Ecto neural progenitor cell (in vitro differentiated cells): ENCODE results near the gene EVC.
"Not testable (repeated sequence)": the region's sequence is repeated elsewhere in the genome, so short reads cannot be mapped to it uniquely, and the experiment has no call there.

Experiments used
- DNase-seq: peaks from one replicate; pipeline ENCODE4 v3.0.0-alpha.2; 2018; ENCODE audit warnings: low spot score

Gene EVC

GRCh38 chr4:5708449-5709206 lies 2.4 kb upstream of the EVC start, which contains the start of gene EVC2:
TSS of gene EVC2 (minus strand) at chr4:5708559. CDS start at chr4:5708513, 46 bp downstream.
- peak; percentile 77 for DNase-seq

DNA sequence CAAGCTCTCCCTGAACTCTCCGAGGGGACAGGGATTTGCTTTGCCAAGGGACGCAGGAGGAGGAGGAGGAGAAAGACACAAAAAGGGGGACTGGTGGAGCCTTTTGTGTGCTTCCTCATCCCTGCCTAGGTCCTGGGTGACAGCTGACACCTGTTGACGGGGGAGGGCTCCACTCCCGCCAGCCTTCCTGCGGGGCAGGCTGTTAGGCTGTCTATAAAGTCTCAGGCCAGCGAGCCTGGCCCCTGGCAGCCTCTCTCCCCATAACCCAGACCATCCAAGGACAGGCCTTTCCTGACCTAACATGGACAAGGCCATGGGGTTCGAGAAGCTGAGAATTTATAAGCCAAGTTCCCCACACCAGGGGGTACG lies 1.8 kb upstream of the EVC start:
- no peak for DNase-seq

GRCh38 chr4:5710065-5710960 lies 688 bp upstream of the EVC start:
- DNase-seq, result peak; percentile 52

DNA sequence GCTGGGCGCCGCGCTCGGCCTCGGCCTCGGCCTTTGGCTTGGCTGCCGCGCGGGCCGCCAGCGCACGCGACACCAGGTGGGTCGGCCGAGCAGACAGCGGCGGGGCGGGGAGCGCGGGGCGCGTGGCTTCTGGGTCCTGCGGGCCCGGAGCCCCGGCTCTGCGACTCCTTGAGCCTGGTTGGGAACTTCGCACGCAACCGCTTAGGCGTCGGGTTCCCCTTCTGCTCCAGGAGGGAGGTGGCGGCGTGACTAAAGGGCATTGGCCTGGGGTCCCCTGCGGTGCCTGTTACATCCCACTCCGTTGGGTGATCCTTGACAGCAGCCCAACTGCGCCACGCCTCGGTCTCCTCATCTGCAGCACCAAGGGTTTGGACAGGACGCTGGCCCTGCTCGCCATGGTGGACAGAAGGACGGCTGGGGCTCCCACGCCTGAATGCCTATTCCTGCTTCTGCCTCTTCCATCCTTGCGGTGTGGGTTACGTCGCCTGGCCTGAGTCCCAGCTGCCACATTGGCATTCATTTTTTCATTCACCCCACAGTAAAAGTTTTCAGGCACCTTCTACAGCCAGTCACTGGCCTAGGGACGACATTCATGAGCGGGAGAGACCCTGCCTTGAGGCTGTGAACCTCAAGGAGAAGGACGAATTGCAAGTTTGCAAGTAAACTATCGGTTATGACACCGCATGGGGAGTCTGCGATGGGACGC lies 631 bp downstream of the EVC start:
- DNase-seq, result peak; percentile 69

GRCh38 chr4:5712517-5712916 lies 1.5 kb downstream of the EVC start:
- no peak for DNase-seq

DNA sequence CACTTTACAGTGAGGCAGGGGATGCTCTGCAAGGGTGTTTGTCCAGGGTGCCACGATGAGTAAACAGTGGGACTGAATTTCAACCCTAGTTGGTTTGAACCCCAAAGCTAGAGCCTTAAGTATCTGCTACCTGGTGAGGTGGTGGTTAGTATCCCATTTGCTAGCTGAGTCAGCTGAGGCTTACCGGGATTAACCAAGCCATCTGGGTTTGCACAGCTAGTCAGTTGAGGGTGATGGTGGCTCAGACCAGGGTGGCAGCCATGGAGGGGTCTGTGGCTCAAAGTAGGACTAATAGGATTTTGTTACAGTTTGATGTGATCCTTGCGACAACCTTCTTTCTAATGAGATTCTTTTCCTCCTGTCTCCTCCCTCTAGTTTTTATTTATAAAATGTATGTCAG lies 1.9 kb downstream of the EVC start:
- DNase-seq, result no peak

DNA sequence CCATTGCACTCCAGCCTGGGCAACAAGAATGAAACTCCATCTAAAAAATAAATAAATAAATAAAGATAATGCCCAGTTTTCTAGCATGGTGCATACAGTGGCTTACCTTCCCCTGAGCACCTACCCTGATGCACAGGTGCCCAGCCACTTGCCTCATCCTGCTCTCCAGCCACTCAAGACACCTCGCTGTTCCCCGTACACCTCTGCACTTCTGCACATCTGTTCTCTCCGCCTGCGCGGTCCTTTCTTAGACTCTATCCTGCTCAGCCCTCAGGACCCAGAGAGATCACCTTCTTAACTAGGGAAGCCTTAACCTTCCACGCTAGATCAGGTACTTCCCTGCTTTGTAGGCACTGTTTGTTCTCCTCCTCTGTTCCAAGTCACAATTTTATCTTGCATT lies 2.9 kb downstream of the EVC start:
- no peak for DNase-seq

- no peak for DNase-seq
These were observed 4.4 kb downstream of the EVC start for GRCh38 chr4:5715357-5715756.

GRCh38 chr4:5716391-5716790 lies 5.4 kb downstream of the EVC start:
- no peak for DNase-seq

DNA sequence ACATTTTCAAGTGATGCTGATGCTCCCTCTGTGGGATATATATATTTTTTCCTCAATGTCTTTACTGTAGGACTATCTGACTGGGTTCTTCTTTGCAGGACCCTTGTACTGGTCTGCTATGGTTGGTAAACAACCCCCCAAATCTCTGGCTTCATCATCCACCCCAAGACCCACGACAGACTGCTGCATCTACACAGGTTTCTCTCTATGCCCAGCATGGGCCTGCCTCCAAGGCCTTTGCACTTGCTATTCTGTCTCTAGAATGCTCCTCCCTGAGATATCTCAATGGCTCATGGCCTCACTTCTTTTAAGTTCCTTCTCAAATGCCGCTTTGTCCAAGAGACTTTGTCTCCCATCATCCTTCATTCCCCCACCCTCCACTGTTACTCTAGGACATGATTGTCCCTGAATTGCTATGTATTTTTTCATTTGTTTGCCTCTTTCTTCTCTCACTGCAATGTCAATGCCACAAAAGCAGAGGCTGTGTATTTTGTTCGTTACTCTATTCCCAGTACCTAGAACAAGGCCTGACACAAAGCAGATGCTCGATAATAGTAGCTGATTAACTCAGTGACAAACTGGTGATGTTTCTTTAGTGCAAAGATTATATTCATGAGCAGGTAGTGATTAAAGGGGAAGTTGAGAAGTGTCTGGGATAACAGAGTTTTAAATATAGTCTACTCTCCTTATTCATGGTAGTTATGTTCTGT lies 6.6 kb downstream of the EVC start:
- DNase-seq, result no peak

DNA sequence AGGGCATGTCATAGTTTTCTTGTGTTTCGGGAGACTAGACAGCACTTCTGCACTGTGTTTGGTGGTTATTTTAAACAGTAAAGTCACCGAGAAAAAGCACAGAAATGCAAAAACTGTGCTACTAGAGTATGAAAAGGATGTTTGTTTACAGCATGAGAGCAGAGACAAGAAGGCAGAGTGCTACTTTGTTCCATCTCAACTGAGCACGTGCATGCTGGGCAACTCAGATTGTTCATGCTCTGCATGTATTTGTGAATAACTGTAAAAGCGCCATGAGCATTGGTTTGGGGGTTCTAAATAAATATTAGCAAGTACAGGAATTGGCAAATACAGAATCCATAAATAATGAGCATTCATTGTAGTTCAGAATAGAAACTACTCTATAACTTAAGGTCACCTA lies 7.4 kb downstream of the EVC start:
- DNase-seq, result no peak

DNA sequence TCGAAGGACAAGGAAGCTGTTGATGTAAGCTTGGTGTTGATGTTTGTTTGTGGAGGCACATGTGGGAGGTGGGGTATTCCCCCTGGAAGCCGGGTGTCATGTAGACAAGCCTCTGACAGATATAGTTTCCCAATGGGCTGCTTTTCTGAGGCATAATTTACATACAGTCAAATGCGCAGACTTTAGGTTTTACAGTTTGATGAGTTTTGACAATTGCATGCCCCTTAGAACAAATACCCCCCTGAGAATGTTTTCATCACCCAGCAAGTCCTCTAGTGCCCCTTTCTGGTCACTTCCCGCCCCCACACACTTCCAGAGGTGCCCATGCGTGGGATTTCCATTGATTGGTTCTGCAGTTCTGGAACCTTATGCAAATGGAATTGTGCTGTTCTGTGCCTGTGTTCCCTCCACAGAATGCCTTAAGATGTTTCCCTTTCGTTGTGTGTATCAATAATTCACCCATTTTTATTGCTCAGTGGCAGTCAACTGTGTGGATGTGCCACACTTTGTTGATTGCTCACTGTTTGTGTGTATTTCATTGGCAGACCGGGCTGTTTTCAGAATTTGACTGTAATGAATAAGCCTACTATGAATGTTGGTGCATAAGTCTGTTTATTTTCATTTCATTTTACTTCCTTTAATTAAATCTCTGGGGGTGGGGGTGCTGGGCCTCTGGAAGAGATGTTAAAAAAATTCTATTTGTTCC lies 8.5 kb downstream of the EVC start:
- no peak for DNase-seq

DNA sequence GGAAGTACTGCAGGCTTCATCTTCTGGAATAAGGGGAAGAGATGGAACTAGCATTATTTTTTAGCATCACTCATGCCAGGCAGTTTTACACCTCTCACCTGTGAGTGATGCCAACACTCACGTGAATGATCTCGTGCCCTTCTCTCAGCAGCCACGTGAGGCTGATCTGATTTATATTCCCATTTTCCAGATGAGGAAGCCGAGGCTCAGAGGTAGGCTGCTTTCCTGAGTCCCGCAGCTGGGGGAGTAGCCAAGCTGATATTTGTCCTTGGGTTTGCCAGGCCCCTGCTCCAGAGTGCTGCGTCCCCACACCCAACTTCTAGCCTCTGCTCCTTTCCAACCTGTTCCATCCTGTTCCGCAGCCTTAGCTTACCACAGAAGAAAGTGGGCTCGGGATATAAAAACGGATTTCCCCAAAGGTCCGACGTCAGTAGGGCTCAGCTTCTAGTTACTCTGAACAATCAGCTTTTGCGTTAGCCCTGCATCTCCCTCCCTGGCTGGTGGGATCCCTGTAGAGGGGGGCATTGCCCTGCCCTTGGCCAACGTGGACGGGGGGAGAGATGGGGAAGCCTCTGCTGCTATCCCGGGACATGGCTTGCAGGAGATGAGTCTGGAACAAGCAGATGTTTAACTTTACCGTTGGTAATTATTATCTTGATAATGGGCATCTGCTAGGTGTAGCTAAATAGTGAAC lies 9.3 kb downstream of the EVC start:
- DNase-seq, result no peak

DNA sequence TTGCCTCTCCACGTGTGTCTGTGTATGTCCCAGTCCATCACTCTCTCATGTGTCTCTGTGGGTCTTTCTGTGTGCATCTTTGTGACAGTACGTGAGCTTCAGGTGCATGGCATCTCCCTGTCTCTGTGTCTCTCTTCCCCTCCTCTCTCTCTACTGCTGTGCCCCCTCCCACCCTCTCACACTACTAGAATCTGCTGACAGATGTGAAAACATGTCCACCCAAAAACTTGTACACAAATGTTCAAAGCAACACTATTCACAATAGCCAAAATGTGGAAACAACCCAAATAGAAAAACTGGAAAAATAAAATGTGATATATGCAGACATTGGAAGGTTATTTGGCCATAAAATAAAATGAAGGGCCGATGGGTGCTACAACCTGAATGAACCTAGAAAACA lies 10.0 kb downstream of the EVC start:
- DNase-seq, result no peak

DNA sequence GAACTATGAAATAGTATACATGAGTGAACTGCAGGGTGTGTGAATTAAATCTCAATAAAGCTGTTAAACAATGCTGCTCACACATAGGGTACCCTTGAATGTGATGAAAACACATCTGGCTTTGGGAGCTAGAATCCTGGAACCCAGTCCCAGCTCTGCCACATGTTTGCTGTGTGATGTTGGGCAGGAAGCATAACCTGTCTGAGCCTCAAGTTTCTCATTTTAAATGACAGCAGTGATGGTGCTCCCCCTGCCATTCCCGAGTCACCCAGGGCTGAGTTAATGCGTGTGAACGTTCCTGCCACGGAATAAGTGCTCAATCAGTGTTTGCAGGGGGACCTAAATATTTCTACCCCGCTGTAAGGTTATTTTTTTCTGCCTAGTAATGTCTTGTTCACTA lies 10.9 kb downstream of the EVC start:
- no peak for DNase-seq

DNA sequence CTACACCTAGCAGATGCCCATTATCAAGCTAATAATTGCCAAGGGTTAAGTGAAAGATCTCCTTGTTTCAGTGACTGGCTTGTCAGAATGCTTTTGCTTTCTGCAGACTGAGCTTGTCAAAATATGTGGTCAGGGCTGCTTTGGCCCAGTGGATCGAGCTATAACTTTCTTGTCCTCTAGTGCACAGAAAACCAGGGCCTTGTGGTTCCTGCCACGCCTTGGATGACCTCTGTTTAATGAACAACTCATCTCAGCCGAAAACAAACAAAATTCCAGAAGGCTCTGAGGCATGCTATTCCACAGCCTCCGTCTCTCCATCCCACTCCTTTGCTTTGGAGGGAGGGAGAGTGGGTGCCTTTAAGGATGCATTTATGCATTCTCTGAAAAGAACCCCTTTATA lies 11.3 kb downstream of the EVC start:
- DNase-seq, result no peak

DNA sequence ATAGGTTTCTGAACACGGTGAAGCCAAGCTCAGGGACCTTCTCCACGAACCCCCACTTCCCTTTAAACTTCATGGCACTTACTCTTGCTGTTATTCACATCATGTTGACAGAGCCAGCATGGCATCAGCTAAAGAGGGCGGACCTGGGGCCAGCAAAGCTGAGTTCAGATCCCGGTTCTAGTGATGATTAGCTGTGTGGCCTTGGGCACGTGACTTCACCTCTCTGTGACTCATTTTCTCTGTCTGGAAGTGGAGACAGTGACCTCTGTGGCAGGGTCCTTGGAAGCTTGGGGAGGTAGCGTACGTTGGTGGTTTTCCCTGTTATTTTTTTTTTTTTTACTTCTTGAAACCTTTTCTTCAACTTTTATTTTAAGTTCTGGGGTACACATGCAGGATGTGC lies 13.4 kb downstream of the EVC start:
- DNase-seq, result no peak

- not testable (repeated sequence) for DNase-seq
These were observed 17.4 kb downstream of the EVC start for GRCh38 chr4:5728412-5728811.

GRCh38 chr4:5730436-5730835 lies 19.4 kb downstream of the EVC start:
- DNase-seq, result no peak
